Ovary (tissue), 3 donors: Measurements from ENCODE around the gene SDK1.

Source experiments
- EP300 ChIP-seq: sonication (generic); formaldehyde crosslinking; IDR thresholded peaks from one replicate; pipeline ENCODE4 v1.6.1; 2017; ENCODE audit warnings: antibody characterized with exemption
- POLR2A ChIP-seq: fragments of 450-650 bp; IDR thresholded peaks from one replicate; pipeline ENCODE4 v1.6.1; 2017; ENCODE audit warnings: antibody characterized with exemption, mild to moderate bottlenecking, moderate library complexity
- TF ChIP-seq, protein P1 (sequence below), 3 donors: fragments of 450-650 bp in 2 of 3; fragments of 200-600 bp in 1 of 3; IDR thresholded peaks; one replicate each; pipeline versions ENCODE4 v1.5.1 to v1.8.0; 2016 to 2022; ENCODE audit warnings: antibody characterized with exemption in 3 of 3, mild to moderate bottlenecking in 1 of 3
- donor health status: DM: no; HTN: no; CAD: no.

GRCh38 chr7:3481435-3481834, 180.4 kb downstream of the SDK1 start:
- TF ChIP-seq, protein P1, sequence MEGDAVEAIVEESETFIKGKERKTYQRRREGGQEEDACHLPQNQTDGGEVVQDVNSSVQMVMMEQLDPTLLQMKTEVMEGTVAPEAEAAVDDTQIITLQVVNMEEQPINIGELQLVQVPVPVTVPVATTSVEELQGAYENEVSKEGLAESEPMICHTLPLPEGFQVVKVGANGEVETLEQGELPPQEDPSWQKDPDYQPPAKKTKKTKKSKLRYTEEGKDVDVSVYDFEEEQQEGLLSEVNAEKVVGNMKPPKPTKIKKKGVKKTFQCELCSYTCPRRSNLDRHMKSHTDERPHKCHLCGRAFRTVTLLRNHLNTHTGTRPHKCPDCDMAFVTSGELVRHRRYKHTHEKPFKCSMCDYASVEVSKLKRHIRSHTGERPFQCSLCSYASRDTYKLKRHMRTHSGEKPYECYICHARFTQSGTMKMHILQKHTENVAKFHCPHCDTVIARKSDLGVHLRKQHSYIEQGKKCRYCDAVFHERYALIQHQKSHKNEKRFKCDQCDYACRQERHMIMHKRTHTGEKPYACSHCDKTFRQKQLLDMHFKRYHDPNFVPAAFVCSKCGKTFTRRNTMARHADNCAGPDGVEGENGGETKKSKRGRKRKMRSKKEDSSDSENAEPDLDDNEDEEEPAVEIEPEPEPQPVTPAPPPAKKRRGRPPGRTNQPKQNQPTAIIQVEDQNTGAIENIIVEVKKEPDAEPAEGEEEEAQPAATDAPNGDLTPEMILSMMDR (IDR thresholded peaks at IDR 0.05), result no peak
- TF ChIP-seq POLR2A (no peak), EP300 (no peak)
